Hypothalamus (tissue), 51 donors: ENCODE results near the gene TSPAN18.

Experiments used
- DNase-seq, 51 donors: peaks; one replicate each; lab custom pipeline; 2025; lab: John Stamatoyannopoulos, UW

Gene TSPAN18

DNA sequence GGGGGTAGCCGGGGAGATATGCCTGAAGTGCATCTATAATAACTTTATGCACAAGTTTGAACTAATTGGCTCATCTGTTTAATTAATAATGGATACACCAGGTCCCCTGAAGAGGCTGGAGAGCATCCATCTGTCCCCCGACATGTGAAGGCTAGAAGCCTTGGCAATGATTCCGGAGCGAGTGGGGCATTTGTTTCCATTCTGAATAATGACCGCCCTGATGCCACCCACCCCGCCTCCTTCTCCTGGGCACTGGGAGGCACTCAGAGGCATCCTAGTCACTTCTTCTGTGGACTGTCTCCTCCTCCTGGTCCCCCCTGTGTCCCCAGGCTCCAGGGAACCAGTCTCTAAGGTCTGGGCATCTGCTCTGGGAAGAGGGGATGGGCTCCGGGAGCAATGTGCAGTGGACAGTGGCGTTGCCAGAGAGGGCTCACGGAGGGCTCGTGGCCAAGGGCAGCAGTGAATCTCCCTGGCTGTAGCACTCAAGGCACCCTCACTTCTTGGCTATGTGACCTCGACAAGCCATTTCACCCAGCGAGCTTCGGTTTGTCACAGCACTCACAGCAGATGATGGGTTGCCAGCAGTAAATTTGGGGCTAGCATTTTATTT lies 64.7 kb downstream of the TSPAN18 start:
- DNase-seq, result no peak

DNA sequence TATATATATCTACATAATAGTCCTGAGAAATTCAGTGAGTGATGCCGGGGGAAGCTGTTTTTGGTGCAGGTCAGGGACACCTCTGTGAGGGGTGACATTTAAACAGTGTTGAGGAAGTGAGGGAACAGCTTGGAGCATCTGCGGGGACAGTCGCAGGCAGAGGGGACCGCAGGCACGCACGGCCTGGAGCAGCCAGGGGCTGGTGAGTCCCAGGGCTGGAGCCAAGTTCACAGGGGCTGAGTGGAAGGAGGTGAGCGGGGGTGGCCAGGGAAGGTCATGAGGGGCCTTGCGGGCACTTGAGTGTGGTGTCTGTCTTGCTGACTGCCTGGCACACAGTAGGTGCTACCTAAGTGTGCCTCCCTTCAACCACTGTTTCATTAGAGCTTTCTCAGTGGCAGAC lies 65.4 kb downstream of the TSPAN18 start:
- no peak for DNase-seq

- DNase-seq, result peak in 8 of 51 donors; percentile 4 to 32 (median 14)
These were observed 66.8 kb downstream of the TSPAN18 start for GRCh38 chr11:44793350-44794090.

GRCh38 chr11:44795803-44796535 lies 69.2 kb downstream of the TSPAN18 start:
- DNase-seq, result no peak

DNA sequence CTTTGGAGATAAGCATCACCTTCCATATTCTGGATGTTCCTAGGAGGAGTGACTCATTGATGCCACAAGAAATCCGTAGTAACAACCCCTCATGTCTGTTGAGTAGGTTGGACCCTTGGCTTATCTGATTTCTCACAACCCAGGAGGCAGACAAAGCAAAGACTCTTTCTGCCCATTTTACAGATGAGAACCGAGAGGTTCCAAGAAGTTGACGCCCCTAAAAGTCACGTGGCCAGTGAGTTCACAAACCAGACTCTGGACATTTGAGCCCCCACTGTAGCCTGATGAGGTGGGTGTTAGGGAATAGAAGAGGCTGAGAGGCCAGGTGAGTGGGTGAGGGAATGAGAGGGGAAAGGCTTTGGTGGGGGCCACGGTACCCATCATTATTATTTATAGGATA lies 70.3 kb downstream of the TSPAN18 start:
- DNase-seq, result no peak

DNA sequence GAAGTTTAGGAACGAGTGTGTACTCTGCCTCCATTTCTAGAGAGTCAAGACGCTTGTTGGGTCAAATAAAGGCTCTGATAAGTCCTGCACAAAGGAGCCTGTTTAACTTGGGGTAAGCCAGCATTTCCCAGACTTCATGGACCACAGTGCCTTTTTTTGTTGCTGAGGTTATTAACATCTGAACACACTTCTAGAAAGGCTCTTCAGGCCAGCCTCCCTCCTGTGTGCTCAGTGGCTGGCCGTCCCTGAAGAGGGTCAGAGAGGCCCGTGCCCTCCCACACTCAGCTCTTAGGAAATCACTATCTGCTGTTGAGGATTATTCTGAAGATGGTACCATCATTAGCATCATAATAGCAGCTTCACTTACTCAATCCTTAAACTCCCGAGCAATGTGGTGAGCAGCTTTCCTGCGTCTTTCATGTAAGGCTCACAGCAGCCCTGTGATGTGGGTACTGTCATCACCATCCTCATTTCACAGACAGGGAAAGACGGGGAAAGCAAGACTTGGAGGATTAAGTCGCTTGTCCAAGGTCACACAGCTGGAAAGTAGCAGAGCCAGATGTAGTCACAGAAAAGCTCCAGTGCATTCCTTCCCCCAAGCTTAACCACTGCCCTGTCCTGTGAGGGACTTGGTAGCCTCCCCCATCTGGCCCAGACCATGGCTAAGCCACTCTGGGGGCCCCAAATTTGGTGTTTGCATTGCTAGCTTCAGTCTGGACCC lies 71.3 kb downstream of the TSPAN18 start:
- no peak for DNase-seq

GRCh38 chr11:44798607-44798972 lies 71.8 kb downstream of the TSPAN18 start:
- no peak for DNase-seq

DNA sequence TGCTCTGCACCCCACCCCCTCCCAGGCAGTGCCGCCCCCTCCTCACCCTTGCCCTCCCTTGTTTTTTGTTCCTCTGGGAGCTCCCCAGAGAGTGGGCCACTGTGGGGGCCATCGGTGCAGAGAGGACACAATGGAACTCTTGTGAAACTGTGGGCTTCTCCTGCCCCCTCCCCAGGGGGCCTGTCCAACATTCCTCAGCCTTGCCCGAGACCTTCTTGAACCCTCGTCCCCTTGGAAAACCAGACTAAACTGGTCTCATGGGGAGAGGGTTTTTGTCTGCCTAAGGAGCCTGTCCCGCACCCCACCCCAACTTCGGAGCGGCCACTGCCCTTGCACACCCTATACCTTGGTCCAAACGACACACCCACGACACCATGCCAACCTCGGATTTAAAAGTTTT lies 72.2 kb downstream of the TSPAN18 start:
- DNase-seq, result no peak

GRCh38 chr11:44802347-44802746 lies 75.6 kb downstream of the TSPAN18 start:
- no peak for DNase-seq

GRCh38 chr11:44803009-44803408 lies 76.2 kb downstream of the TSPAN18 start:
- DNase-seq, result no peak

GRCh38 chr11:44804449-44805437 lies 78.0 kb downstream of the TSPAN18 start:
- DNase-seq, result no peak

DNA sequence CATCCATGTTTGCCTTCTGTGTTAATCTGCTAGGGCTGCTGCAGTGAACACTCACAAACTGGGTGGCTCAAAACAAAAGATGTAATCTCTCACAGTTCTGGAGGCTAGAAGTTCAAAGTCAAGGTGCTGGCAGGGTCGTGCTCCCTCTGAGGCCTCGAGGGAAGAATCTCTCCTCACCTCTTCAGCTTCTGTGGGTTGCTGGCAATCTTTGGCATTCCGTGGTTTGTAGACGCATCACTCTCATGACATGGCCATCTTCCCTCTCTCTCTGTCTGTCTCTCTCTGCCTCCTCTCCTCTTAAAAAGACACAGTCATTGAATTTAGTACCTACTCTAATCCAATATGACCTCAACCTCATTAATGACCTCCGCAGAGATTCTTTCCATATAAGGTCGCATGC lies 78.8 kb downstream of the TSPAN18 start:
- no peak for DNase-seq

DNA sequence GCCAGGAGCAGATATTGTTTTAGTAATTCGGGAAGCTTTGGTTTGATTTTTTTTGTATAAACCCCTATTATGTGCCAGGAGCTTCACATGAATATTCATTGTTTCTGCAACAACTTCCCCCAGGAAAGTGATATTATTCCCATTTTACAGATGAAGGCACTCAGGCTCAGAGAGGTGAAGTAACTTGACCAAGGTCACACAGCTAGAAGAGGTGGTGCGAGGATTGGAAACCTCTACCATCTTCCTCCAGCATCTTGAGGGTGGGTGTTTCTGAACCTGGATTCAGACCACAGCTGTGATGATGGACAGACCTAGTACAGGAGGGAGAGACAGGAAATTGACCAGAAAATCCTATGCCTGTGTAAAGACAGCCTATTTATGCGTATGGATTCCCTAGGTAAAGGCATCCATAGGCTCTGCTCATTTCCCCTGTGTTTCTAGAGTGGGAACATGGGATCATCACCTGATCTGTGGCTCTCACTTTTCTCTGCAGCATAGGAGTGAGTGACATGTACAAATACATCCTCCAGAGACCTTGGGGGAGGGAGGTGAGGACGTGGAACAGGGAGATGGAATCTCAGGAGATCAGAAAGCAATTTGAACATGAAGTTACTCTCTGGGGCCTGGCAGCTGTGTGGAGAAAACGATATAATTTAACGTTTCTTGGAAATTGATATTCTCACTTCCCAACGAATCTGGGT lies 81.4 kb downstream of the TSPAN18 start:
- DNase-seq, result no peak

DNA sequence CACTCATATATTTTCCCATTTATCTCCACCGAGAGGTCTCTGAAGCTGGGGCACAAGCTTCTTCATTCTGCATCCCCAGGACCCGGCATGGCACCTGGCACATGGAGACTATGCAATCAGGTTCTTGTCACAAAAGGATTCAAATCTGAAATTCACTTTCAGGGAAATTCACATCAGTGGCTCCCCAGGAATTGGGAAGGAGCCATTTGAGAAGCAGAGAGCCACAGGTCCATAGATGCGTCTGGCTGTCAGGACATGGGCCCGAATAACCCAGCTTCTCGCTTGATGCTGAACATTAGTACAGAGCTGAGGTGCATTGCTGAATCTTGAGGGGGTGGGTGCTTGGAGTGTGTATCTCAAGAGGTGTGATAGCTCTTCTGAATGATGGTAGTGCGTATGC lies 82.5 kb downstream of the TSPAN18 start:
- DNase-seq, result no peak

GRCh38 chr11:44811841-44812448 lies 85.2 kb downstream of the TSPAN18 start:
- DNase-seq, result no peak

DNA sequence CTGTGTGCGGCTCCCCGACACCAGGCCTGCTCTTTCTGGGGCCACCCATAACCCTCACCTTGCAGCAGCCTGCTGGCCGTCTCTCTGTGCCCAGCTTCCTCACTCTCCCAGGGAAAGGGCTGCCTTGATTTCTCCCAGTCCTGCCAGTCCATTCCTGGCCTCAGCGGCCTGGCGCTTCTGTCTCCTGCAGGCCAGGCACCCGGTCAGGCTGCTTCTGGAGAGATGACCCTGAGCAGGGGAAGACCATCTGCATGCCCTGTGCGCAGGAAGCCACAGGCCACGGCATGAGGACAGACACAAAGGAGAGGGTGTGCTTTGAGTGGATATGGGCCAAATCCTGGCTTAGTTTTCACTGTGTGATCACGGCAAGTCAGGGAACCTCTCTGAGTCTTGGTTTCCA lies 86.2 kb downstream of the TSPAN18 start:
- DNase-seq, result no peak

GRCh38 chr11:44813401-44813800 lies 86.6 kb downstream of the TSPAN18 start:
- DNase-seq, result peak in 1 of 51 donors; percentile 4

GRCh38 chr11:44814881-44815592 lies 88.3 kb downstream of the TSPAN18 start:
- no peak for DNase-seq
